Measurements from ENCODE around the gene PEDS1. TPM values are rescaled to one million over a fixed set of nuclear protein-coding genes. Genes with fewer than 3 reads are reported as not detected.

The PEDS1 gene
- total and polyA plus RNA-seq, 2 of the 8 experiments (the other 6 are each of a cell fraction or from before 2014, with no cell fraction given), result 28.9 to 75.9 TPM

DNA sequence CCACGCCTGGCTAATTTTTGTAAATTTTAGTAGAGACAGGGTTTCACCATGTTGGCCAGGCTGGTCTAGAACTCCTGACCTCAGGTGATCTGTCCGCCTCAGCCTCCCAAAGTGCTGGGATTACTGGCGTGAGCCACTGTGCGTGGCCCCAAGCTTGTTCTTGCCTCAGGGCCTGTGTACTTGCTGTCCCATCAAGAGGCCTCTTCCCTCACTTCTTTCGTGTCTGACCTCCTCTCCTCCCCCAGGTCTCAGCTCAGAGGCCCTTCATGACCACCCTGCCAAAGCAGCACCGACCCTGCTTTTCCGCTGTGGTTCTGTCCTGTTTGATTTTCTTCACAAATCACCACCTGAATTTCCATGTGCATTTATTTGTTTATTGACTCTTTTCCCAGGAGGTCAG is 30.1 kb downstream of the PEDS1 start:
- no peak overlapping the region for H3K56ac ChIP-seq (replicated peaks; ENCODE audit: insufficient read length, low read depth, low read length)
- no peak overlapping the region for H4K8ac ChIP-seq (ENCODE audit: extremely low read depth, insufficient read depth, low read length)
- no peaks in the 10 kb centered on the region for H3K27me3 ChIP-seq (replicated peaks in 1 of 4; ENCODE audit: control insufficient read depth in 3 of 4, extremely low read depth in 1 of 4, insufficient read depth in 3 of 4, low read length in 3 of 4)
- no peak overlapping the region for H2AFZ ChIP-seq (ENCODE audit: low read length)
- H3K4ac ChIP-seq (replicated peaks; ENCODE audit: insufficient read length, low read depth, low read length), result no peak overlapping the region
- no peaks in the 10 kb centered on the region for H3K79me1 ChIP-seq (ENCODE audit: low read depth, low read length)
- DNase-seq (ENCODE audit: low read depth in 1 of 2, low spot score in 2 of 2) (no peak), FAIRE-seq (no peak)
- H2AK5ac ChIP-seq (ENCODE audit: low read depth, low read length), result no peak overlapping the region
- peaks cover 0 to 25% (median 18%) of the 10 kb centered on the region in 4 experiments; a peak in 7 of 8 replicates for H3K36me3 ChIP-seq (ENCODE audit: control insufficient read depth in 2 of 4, insufficient read depth in 4 of 4, low read length in 3 of 4)
- no peaks in the 10 kb centered on the region for H3K23me2 ChIP-seq (ENCODE audit: low read depth, low read length)
- H3K27ac ChIP-seq (ENCODE audit: low read depth, low read length), result no peak overlapping the region
- H3K4me1 ChIP-seq (replicated peaks in 1 of 4; ENCODE audit: control insufficient read depth in 3 of 4, insufficient read depth in 4 of 4, low read length in 3 of 4), result peaks cover 0 to 2% (median 0%) of the 10 kb centered on the region in 4 experiments; a peak in 2 of 7 replicates
- no peak overlapping the region for H3K9ac ChIP-seq (replicated peaks in 1 of 4; ENCODE audit: extremely low read depth in 1 of 4, low read depth in 3 of 4, low read length in 3 of 4)
- CTCF ChIA-PET (ENCODE audit: partially characterized antibody), result interaction anchor here (0.7 to 13.0 kb wide), 8 partner anchors 8 to 511 kb away, joined by 3 to 208 read pairs (median 76); partner anchors contain the start of gene PEDS1
- no peak overlapping the region for H3K23ac ChIP-seq (ENCODE audit: insufficient read length)
- H4K20me1 ChIP-seq (replicated peaks in 1 of 2; ENCODE audit: control insufficient read depth in 1 of 2, insufficient read depth in 2 of 2, low read length in 2 of 2), result peaks cover 3 to 8% of the 10 kb centered on the region in 2 experiments
- H3K79me2 ChIP-seq (ENCODE audit: control insufficient read depth in 1 of 2, insufficient read depth in 2 of 2, low read length in 2 of 2), result no peaks in the 10 kb centered on the region
- no peak overlapping the region for H2BK5ac ChIP-seq (ENCODE audit: low read depth, low read length)
- H2BK12ac ChIP-seq (ENCODE audit: low read depth, low read length), result no peak overlapping the region
- no peaks in the 10 kb centered on the region for H3K9me3 ChIP-seq (ENCODE audit: insufficient read depth in 2 of 2, low read depth in 1 of 2, low read length in 1 of 2)
- 94% methylated on average over 7 of the region's 7 CpGs; no CpG with 5 or more reads in 1 of the 2 experiments for WGBS, 2 experiments (ENCODE audit: extremely low coverage in 1 of 2, insufficient coverage in 1 of 2, insufficient read length in 1 of 2, insufficient replicate concordance in 2 of 2, low coverage in 1 of 2, low lambda C conversion rate in 2 of 2, missing lambda C conversion rate in 1 of 2)
- no peak overlapping the region for H2BK20ac ChIP-seq (ENCODE audit: low read length)
- H3K4me2 ChIP-seq (ENCODE audit: insufficient read depth in 1 of 2, low read depth in 2 of 2, low read length in 2 of 2), result no peak overlapping the region
- no peak overlapping the region for H2BK15ac ChIP-seq (ENCODE audit: low read length)
- H3K18ac ChIP-seq (ENCODE audit: extremely low read depth, low read length), result no peak overlapping the region
- H4K5ac ChIP-seq (ENCODE audit: insufficient read length, low read depth, low read length), result no peak overlapping the region
- no peak overlapping the region for H2BK120ac ChIP-seq (replicated peaks; ENCODE audit: low read depth, low read length)
- H4K91ac ChIP-seq (replicated peaks; ENCODE audit: insufficient read length, low read length), result no peak overlapping the region
- no peak overlapping the region for H3K4me3 ChIP-seq (ENCODE audit: extremely low read depth in 1 of 4, insufficient read depth in 2 of 4, low read depth in 3 of 4, low read length in 4 of 4)
- TF ChIP-seq JUND (IDR thresholded peaks at IDR 0.05; ENCODE audit: low read length) (no peak), SIN3A (conservative IDR thresholded peaks at IDR 0.05 in 1 of 2, IDR thresholded peaks at IDR 0.05 in 1 of 2; ENCODE audit: low read depth in 1 of 2, low read length in 2 of 2) (no peak), CBX5 (IDR thresholded peaks at IDR 0.05; ENCODE audit: low read depth, low read length) (no peak), POLR2AphosphoS5 (IDR thresholded peaks at IDR 0.05; ENCODE audit: low read depth, low read length) (no peak), SUZ12 (IDR thresholded peaks at IDR 0.05; ENCODE audit: low read length) (no peak), BACH1 (IDR thresholded peaks at IDR 0.05; ENCODE audit: low read length) (no peak), CHD2 (IDR thresholded peaks at IDR 0.05; ENCODE audit: low read length) (no peak), EGR1 (IDR thresholded peaks at IDR 0.05; ENCODE audit: borderline replicate concordance, low read depth, low read length) (no peak), CREB1 (IDR thresholded peaks at IDR 0.05) (no peak), TAF1 (IDR thresholded peaks at IDR 0.05; ENCODE audit: low read depth, low read length) (no peak), TBP (IDR thresholded peaks at IDR 0.05; ENCODE audit: low read depth, low read length) (no peak)
- TF ChIP-seq, protein P1, sequence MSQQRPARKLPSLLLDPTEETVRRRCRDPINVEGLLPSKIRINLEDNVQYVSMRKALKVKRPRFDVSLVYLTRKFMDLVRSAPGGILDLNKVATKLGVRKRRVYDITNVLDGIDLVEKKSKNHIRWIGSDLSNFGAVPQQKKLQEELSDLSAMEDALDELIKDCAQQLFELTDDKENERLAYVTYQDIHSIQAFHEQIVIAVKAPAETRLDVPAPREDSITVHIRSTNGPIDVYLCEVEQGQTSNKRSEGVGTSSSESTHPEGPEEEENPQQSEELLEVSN (IDR thresholded peaks at IDR 0.05), result no peak
- TF ChIP-seq, protein P2, sequence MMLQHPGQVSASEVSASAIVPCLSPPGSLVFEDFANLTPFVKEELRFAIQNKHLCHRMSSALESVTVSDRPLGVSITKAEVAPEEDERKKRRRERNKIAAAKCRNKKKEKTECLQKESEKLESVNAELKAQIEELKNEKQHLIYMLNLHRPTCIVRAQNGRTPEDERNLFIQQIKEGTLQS (IDR thresholded peaks at IDR 0.05; ENCODE audit: insufficient read depth, low read depth, low read length), result no peak
- H3K14ac ChIP-seq (ENCODE audit: insufficient read length), result no peak overlapping the region
- POLR2A ChIA-PET (ENCODE audit: partially characterized antibody), result interaction anchor here (0.6 to 2.1 kb wide), 9 partner anchors 19 to 143 kb away, joined by 3 to 4 read pairs (median 3); partner anchors contain the start of gene CEBPB
